SK-N-SH treated with all-trans-retinoic acid at 6 μM for 48 hours (cell line): Measurements from ENCODE around the gene CASKIN1.

ENCODE experiments used
- ATAC-seq: fragments of 200-7000 bp; cut with Tn5 transposase; 3 replicates; pipeline ENCODE4 v1.9.1; 2020; ENCODE audit warnings: mild to moderate bottlenecking, moderate library complexity
- ARNTL ChIP-seq: fragments of 450-650 bp; formaldehyde crosslinking; IDR thresholded peaks from 2 replicates; pipeline ENCODE4 v1.5.0; 2020; ENCODE audit warnings: low read depth, mild to moderate bottlenecking, moderate library complexity, borderline replicate concordance
- BACH2 ChIP-seq: fragments of 250-450 bp; sonication (Bioruptor Pico); IDR thresholded peaks from 2 replicates; pipeline ENCODE4 v1.9.0; 2021; ENCODE audit warnings: mild to moderate bottlenecking, borderline replicate concordance
- CSDC2 ChIP-seq: fragments of 250-450 bp; sonication (Bioruptor Pico); IDR thresholded peaks from 2 replicates; pipeline ENCODE4 v1.5.0; 2020; ENCODE audit warnings: mild to moderate bottlenecking, moderate library complexity
- GLIS3 ChIP-seq: fragments of 250-450 bp; sonication (Bioruptor Pico); IDR thresholded peaks from 2 replicates; pipeline ENCODE4 v1.5.0; 2020; ENCODE audit warnings: mild to moderate bottlenecking, moderate library complexity
- ISL1 ChIP-seq: fragments of 250-450 bp; sonication (Bioruptor Pico); IDR thresholded peaks from 2 replicates; pipeline ENCODE4 v2.1.2; 2022; ENCODE audit warnings: mild to moderate bottlenecking, moderate library complexity
- PPARA ChIP-seq: fragments of 250-450 bp; sonication (Bioruptor Pico); IDR thresholded peaks from 2 replicates; pipeline ENCODE4 v1.5.0; 2020; ENCODE audit warnings: mild to moderate bottlenecking, borderline replicate concordance
- RARB ChIP-seq: fragments of 250-450 bp; sonication (Bioruptor Pico); IDR thresholded peaks from 2 replicates; pipeline ENCODE4 v1.8.0; 2021; ENCODE audit warnings: mild to moderate bottlenecking, moderate library complexity
- SNAI2 ChIP-seq: fragments of 250-450 bp; sonication (Bioruptor Pico); IDR thresholded peaks from 2 replicates; pipeline ENCODE4 v1.5.0; 2020; ENCODE audit warnings: mild to moderate bottlenecking, moderate library complexity
- TCF4 ChIP-seq: fragments of 250-450 bp; sonication (Bioruptor Pico); IDR thresholded peaks from 2 replicates; pipeline ENCODE4 v1.8.0; 2021; ENCODE audit warnings: mild to moderate bottlenecking, moderate library complexity, borderline replicate concordance
- TOX ChIP-seq: fragments of 250-450 bp; sonication (Bioruptor Pico); IDR thresholded peaks from 2 replicates; pipeline ENCODE4 v1.8.0; 2021; ENCODE audit warnings: mild to moderate bottlenecking, moderate library complexity, borderline replicate concordance
- ZC3H10 ChIP-seq: fragments of 250-450 bp; sonication (Bioruptor Pico); IDR thresholded peaks from 2 replicates; pipeline ENCODE4 v1.5.1; 2021; ENCODE audit warnings: mild to moderate bottlenecking, moderate library complexity
- ZFP3 ChIP-seq: fragments of 250-450 bp; sonication (Bioruptor Pico); IDR thresholded peaks from 2 replicates; pipeline ENCODE4 v1.5.0; 2020; ENCODE audit warnings: mild to moderate bottlenecking, moderate library complexity
- ZFP30 ChIP-seq: fragments of 450-650 bp; formaldehyde crosslinking; IDR thresholded peaks from 2 replicates; pipeline ENCODE4 v1.5.0; 2022; ENCODE audit warnings: mild to moderate bottlenecking, moderate library complexity
- ZNF565 ChIP-seq: fragments of 450-650 bp; formaldehyde crosslinking; conservative IDR thresholded peaks from 2 replicates; pipeline ENCODE4 v1.5.0; 2020; ENCODE audit warnings: low read depth, mild to moderate bottlenecking, moderate library complexity
- ZNF70 ChIP-seq: fragments of 450-650 bp; formaldehyde crosslinking; IDR thresholded peaks from 2 replicates; pipeline ENCODE4 v1.5.0; 2020; ENCODE audit warnings: mild to moderate bottlenecking, moderate library complexity
- ZNF8 ChIP-seq: fragments of 450-650 bp; formaldehyde crosslinking; IDR thresholded peaks from 2 replicates; pipeline ENCODE4 v1.5.0; 2020; ENCODE audit warnings: mild to moderate bottlenecking, moderate library complexity
- TF ChIP-seq, protein P1 (sequence below): fragments of 250-450 bp; sonication (Bioruptor Pico); IDR thresholded peaks from 2 replicates; pipeline ENCODE4 v1.5.0; 2020; ENCODE audit warnings: mild to moderate bottlenecking, moderate library complexity
- TF ChIP-seq, protein P2 (sequence below): fragments of 250-450 bp; sonication (Bioruptor Pico); IDR thresholded peaks from 2 replicates; pipeline ENCODE4 v1.5.1; 2021; ENCODE audit warnings: mild to moderate bottlenecking, moderate library complexity
- TF ChIP-seq, protein P3 (sequence below): fragments of 250-450 bp; sonication (Bioruptor Pico); IDR thresholded peaks from 2 replicates; pipeline ENCODE4 v1.8.0; 2021; ENCODE audit warnings: low read depth, mild to moderate bottlenecking, moderate library complexity, borderline replicate concordance

The CASKIN1 gene

DNA sequence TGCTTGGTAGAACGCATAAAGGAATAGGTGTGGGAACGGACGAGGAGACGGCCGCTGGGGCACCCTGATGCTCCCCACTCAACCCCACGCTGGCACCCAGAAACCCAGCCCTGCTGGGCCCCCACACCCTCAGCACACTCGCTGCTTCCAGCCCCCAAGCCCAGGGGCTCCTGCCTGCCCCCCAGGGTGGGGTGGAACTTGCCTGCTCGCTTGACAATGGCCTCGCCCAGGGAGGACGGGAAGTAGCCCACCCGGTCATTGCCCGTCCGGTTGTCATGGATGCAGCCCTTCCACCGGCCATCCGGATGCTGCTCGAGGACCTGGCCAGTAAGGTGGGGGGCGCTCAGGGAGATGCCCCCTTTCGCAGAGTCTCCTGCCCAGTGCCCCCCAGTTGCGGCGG, 9.9 kb downstream of the CASKIN1 start:
- no peak for ATAC-seq
- TF ChIP-seq ARNTL (CRISPR knock-in tag) = no peak

DNA sequence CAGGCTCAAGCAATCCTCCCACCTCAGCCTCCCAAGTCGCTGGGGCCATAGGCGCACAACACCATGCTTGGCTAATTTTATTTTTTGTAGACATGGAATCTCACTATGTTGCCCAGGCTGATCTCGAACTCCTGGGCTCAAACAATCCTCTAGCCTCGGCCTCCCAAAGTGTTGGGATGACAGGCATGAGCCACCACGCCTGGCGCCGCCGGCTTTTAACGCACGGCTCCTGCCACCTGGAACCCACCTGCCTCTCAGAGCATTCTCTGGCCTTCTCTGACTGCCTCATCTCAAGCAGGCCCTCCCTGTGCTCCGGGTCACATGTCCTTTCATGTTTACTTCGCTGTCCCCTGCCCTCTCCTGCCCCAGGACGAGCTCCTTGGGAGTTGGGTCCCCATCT, 10.3 kb downstream of the CASKIN1 start:
- ATAC-seq = no peak

DNA sequence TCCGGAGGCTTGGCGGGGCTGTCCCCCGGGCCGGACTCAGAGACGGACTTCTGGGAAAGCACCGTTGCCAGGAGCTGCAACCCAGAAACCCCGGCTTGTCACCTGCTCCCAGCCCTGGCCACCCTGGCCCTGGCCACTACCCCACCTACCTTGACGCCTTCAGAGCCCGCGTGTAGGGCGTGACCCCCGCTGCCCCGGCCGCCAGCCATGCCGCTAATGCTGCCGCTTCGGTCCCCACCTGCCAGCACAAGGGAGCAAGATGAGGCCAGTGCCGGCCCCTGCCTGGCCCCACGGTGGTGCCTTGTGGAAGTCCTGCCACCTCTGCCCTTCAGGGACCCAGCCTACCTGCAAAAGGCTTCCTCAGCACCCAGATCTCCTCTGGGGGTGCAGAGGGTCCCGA, 11.4 kb downstream of the CASKIN1 start:
- TF ChIP-seq GLIS3 (CRISPR knock-in tag) = no peak
- TF ChIP-seq ARNTL (CRISPR knock-in tag) = no peak
- no peak for TF ChIP-seq ZNF565 (CRISPR knock-in tag)
- no peak for TF ChIP-seq TCF4 (CRISPR knock-in tag)
- TF ChIP-seq, protein P1, sequence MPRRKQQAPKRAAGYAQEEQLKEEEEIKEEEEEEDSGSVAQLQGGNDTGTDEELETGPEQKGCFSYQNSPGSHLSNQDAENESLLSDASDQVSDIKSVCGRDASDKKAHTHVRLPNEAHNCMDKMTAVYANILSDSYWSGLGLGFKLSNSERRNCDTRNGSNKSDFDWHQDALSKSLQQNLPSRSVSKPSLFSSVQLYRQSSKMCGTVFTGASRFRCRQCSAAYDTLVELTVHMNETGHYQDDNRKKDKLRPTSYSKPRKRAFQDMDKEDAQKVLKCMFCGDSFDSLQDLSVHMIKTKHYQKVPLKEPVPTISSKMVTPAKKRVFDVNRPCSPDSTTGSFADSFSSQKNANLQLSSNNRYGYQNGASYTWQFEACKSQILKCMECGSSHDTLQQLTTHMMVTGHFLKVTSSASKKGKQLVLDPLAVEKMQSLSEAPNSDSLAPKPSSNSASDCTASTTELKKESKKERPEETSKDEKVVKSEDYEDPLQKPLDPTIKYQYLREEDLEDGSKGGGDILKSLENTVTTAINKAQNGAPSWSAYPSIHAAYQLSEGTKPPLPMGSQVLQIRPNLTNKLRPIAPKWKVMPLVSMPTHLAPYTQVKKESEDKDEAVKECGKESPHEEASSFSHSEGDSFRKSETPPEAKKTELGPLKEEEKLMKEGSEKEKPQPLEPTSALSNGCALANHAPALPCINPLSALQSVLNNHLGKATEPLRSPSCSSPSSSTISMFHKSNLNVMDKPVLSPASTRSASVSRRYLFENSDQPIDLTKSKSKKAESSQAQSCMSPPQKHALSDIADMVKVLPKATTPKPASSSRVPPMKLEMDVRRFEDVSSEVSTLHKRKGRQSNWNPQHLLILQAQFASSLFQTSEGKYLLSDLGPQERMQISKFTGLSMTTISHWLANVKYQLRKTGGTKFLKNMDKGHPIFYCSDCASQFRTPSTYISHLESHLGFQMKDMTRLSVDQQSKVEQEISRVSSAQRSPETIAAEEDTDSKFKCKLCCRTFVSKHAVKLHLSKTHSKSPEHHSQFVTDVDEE = no peak
- no peak for TF ChIP-seq RARB
- TF ChIP-seq ZFP3 (CRISPR knock-in tag) = no peak
- no peak for TF ChIP-seq BACH2 (CRISPR knock-in tag)
- no peak for TF ChIP-seq ZNF70 (CRISPR knock-in tag)
- no peak for TF ChIP-seq PPARA (CRISPR knock-in tag)
- TF ChIP-seq ZNF8 (CRISPR knock-in tag) = no peak
- TF ChIP-seq CSDC2 (CRISPR knock-in tag) = no peak
- no peak for TF ChIP-seq SNAI2 (CRISPR knock-in tag)
- TF ChIP-seq, protein P2, sequence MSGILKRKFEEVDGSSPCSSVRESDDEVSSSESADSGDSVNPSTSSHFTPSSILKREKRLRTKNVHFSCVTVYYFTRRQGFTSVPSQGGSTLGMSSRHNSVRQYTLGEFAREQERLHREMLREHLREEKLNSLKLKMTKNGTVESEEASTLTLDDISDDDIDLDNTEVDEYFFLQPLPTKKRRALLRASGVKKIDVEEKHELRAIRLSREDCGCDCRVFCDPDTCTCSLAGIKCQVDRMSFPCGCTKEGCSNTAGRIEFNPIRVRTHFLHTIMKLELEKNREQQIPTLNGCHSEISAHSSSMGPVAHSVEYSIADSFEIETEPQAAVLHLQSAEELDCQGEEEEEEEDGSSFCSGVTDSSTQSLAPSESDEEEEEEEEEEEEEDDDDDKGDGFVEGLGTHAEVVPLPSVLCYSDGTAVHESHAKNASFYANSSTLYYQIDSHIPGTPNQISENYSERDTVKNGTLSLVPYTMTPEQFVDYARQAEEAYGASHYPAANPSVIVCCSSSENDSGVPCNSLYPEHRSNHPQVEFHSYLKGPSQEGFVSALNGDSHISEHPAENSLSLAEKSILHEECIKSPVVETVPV (CRISPR knock-in tag) = no peak
- no peak for TF ChIP-seq ZFP30 (CRISPR knock-in tag)
- no peak for ATAC-seq

More for the DNA sequence above, 10.3 kb downstream of the CASKIN1 start:
- TF ChIP-seq ISL1 (CRISPR knock-in tag) (no peak), TOX (no peak), ZNF8 (CRISPR knock-in tag) (no peak), ZC3H10 (CRISPR knock-in tag) (no peak), ZFP3 (CRISPR knock-in tag) (no peak)
- TF ChIP-seq, protein P1 = no peak

DNA sequence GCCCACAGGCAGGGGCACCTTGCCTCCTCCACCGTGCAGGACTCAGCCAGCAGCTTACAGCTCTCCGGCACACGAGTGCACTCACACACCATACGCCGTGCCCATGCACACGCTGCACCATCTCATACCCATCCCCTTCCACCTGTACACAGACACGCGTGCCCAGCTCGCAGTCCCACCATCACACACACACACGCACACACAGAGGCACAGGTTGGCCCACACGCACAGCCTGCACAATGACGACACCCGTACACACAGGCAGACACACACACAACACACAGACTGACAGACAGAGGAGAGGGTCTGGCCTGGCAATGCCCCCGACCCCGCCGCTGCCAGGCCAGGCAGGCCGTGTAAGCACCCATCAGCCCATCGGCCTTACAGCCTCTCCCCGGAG, 12.1 kb downstream of the CASKIN1 start:
- no peak for ATAC-seq

DNA sequence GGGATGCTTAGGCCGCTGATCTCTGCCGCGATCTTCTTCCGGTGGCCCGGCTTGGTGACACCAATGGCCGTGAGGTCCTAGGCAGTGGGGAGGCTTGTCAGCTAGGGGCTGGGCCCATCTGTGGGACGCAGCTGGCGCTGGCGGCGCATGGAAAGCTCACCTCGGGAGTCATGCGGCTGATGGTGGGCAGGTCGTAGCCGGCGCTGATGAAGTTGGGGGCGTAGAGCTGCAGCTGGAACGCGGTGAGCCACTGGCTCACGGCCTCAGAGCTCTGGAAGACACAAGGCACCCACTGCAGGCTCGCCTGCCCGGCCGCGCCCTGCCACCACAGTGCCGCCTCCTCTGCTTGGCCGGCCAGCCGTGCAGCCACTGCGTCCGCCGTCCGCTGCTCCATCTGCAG, 12.7 kb downstream of the CASKIN1 start:
- ATAC-seq = no peak
- TF ChIP-seq, protein P3, sequence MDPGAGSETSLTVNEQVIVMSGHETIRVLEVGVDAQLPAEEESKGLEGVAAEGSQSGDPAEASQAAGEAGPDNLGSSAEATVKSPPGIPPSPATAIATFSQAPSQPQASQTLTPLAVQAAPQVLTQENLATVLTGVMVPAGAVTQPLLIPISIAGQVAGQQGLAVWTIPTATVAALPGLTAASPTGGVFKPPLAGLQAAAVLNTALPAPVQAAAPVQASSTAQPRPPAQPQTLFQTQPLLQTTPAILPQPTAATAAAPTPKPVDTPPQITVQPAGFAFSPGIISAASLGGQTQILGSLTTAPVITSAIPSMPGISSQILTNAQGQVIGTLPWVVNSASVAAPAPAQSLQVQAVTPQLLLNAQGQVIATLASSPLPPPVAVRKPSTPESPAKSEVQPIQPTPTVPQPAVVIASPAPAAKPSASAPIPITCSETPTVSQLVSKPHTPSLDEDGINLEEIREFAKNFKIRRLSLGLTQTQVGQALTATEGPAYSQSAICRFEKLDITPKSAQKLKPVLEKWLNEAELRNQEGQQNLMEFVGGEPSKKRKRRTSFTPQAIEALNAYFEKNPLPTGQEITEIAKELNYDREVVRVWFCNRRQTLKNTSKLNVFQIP (CRISPR knock-in tag) = no peak

More for the DNA sequence above, 12.1 kb downstream of the CASKIN1 start:
- TF ChIP-seq RARB = no peak
- TF ChIP-seq ZFP3 (CRISPR knock-in tag) = no peak
- no peak for TF ChIP-seq GLIS3 (CRISPR knock-in tag)
- TF ChIP-seq ZC3H10 (CRISPR knock-in tag) = no peak
